HL-60 (cell line): Measurements from ENCODE around the gene EMILIN1.

Experiments
- DNase-seq, 2 experiments: peaks; one replicate each; pipeline ENCODE4 v3.0.0-alpha.2; 2010 to 2020; ENCODE audit warnings: low read depth in 1 of 2, low spot score in 1 of 2
- H3K27ac ChIP-seq: fragments of 250-450 bp; sonication (Bioruptor Pico); replicated peaks from 2 replicates; pipeline ENCODE4 v1.5.1; 2020; ENCODE audit warnings: mild to moderate bottlenecking, moderate library complexity
- H3K27me3 ChIP-seq: fragments of 250-450 bp; sonication (Bioruptor Pico); 2 replicates; pipeline ENCODE4 v1.5.1; 2021; ENCODE audit warnings: mild to moderate bottlenecking, moderate library complexity; ENCODE audit not compliant: insufficient read depth, poor library complexity, severe bottlenecking
- H3K4me3 ChIP-seq: replicated peaks from 2 replicates; pipeline ENCODE4 v1.5.1; 2011; ENCODE audit warnings: mild to moderate bottlenecking, control low read depth, low read length; ENCODE audit not compliant: insufficient read depth
- GABPA ChIP-seq: IDR thresholded peaks from 2 replicates; pipeline ENCODE4 v1.6.1; 2012; ENCODE audit warnings: low read depth
- POLR2AphosphoS5 ChIP-seq: IDR thresholded peaks from 2 replicates; pipeline ENCODE4 v1.6.1; 2012; ENCODE audit warnings: low read depth
- SPI1 ChIP-seq: IDR thresholded peaks from 2 replicates; pipeline ENCODE4 v1.6.1; 2012; ENCODE audit warnings: low read depth, mild to moderate bottlenecking, borderline replicate concordance
- TF ChIP-seq, protein P1 (sequence below): IDR thresholded peaks from one replicate; pipeline ENCODE4 v1.5.1; 2011; ENCODE audit warnings: low read length, control low read depth, inconsistent platforms; ENCODE audit not compliant: insufficient read depth
- TF ChIP-seq, protein P2 (sequence below): IDR thresholded peaks from 2 replicates; pipeline ENCODE4 v1.6.1; 2012; ENCODE audit warnings: low read depth; ENCODE audit not compliant: insufficient replicate concordance

Gene EMILIN1

DNA sequence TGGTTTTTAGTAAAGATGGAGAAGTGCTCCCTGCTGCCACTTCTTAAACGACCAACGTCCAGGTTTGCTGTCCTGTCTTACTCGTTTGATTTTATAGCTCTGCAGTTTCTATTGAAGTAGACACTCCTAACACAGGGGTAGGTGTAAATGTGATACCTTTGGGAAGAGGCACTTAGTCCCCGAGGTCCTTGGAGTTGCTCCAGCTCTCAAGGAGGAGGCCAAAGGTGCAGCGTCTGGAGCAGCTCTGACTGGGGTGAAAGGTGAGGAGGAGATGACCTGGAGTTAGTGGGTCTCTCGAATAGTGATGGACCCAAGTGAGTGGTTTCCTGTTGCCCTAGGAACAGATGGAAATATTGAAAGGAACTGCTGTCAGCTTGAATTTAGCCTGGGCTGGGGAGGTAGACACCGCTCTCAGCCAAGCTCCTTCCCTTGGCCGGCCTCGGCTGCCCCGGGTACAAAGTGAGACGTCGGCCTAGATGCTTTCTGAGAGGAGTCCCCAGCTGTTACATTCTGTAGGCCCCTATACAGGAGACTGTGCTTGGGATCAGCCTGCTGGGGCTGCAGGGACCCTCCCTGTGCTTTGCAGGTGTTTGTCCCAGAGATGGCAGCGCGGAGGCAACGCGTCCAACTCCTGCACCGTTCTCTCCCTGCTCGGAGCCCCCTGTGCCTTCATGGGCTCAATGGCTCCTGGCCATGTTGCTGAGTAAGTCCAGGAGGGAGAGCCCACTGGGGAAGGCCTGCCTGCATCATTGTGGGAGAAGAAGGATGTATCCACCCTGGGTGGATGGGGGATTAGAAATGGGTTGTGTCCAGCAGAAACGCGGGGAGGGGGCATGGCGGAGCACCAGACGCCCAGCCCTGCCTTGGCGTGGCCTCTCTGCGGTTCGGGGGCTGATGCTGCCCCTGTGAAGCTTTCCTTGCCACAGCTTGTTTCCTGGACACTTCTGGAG lies 13.6 kb downstream of the EMILIN1 start:
- DNase-seq, result no peak
- TF ChIP-seq, protein P1, sequence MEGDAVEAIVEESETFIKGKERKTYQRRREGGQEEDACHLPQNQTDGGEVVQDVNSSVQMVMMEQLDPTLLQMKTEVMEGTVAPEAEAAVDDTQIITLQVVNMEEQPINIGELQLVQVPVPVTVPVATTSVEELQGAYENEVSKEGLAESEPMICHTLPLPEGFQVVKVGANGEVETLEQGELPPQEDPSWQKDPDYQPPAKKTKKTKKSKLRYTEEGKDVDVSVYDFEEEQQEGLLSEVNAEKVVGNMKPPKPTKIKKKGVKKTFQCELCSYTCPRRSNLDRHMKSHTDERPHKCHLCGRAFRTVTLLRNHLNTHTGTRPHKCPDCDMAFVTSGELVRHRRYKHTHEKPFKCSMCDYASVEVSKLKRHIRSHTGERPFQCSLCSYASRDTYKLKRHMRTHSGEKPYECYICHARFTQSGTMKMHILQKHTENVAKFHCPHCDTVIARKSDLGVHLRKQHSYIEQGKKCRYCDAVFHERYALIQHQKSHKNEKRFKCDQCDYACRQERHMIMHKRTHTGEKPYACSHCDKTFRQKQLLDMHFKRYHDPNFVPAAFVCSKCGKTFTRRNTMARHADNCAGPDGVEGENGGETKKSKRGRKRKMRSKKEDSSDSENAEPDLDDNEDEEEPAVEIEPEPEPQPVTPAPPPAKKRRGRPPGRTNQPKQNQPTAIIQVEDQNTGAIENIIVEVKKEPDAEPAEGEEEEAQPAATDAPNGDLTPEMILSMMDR, result no peak
- TF ChIP-seq, protein P2, sequence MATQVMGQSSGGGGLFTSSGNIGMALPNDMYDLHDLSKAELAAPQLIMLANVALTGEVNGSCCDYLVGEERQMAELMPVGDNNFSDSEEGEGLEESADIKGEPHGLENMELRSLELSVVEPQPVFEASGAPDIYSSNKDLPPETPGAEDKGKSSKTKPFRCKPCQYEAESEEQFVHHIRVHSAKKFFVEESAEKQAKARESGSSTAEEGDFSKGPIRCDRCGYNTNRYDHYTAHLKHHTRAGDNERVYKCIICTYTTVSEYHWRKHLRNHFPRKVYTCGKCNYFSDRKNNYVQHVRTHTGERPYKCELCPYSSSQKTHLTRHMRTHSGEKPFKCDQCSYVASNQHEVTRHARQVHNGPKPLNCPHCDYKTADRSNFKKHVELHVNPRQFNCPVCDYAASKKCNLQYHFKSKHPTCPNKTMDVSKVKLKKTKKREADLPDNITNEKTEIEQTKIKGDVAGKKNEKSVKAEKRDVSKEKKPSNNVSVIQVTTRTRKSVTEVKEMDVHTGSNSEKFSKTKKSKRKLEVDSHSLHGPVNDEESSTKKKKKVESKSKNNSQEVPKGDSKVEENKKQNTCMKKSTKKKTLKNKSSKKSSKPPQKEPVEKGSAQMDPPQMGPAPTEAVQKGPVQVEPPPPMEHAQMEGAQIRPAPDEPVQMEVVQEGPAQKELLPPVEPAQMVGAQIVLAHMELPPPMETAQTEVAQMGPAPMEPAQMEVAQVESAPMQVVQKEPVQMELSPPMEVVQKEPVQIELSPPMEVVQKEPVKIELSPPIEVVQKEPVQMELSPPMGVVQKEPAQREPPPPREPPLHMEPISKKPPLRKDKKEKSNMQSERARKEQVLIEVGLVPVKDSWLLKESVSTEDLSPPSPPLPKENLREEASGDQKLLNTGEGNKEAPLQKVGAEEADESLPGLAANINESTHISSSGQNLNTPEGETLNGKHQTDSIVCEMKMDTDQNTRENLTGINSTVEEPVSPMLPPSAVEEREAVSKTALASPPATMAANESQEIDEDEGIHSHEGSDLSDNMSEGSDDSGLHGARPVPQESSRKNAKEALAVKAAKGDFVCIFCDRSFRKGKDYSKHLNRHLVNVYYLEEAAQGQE, result no peak
- TF ChIP-seq POLR2AphosphoS5, result no peak
- TF ChIP-seq GABPA, result no peak
- TF ChIP-seq SPI1, result no peak
- Histone ChIP-seq H3K4me3 (no peak overlapping the region), H3K27me3 (no peaks in the 10 kb centered on the region), H3K27ac (no peak overlapping the region)

DNA sequence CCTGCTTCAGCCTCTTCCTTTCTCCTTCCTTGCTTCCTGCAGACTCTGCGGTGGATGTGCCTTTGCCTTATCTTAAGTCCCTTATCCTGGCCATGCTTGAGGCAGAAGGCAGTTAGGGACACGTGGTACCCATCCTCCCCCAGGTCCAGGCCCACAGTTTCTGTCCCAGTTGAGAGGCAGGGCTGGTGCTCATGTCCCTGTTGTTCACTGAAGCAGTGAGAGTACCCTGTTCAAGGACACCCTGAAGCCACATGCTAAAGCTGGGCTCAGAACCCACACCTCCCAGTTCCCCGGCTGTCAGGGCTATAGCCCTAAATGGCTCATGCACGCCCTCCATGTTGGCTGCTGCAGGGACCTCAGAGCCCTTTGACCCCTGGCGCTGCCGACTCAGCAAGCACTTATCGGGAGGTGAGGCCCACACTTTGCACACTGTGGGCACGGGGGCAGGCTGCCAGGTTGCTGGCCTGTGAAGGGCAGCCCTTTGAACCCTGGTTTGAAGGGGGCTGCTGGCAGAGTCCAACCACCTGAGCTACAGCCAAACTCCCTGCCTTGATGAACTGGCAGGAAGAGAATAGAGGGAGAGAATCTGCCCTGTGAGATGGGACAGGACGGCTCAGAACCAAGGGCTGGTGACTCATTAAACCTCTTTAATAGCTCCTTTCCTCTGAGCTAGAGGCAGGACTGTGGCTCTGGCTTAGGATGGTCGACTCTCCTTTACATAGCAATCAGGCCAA lies 14.4 kb downstream of the EMILIN1 start:
- Histone ChIP-seq H3K4me3 (no peak overlapping the region), H3K27ac (no peak overlapping the region), H3K27me3 (no peaks in the 10 kb centered on the region)
- no peak for DNase-seq
- TF ChIP-seq, protein P2, result no peak
- no peak for TF ChIP-seq POLR2AphosphoS5
- TF ChIP-seq SPI1, result no peak
- TF ChIP-seq, protein P1, result no peak
- no peak for TF ChIP-seq GABPA

DNA sequence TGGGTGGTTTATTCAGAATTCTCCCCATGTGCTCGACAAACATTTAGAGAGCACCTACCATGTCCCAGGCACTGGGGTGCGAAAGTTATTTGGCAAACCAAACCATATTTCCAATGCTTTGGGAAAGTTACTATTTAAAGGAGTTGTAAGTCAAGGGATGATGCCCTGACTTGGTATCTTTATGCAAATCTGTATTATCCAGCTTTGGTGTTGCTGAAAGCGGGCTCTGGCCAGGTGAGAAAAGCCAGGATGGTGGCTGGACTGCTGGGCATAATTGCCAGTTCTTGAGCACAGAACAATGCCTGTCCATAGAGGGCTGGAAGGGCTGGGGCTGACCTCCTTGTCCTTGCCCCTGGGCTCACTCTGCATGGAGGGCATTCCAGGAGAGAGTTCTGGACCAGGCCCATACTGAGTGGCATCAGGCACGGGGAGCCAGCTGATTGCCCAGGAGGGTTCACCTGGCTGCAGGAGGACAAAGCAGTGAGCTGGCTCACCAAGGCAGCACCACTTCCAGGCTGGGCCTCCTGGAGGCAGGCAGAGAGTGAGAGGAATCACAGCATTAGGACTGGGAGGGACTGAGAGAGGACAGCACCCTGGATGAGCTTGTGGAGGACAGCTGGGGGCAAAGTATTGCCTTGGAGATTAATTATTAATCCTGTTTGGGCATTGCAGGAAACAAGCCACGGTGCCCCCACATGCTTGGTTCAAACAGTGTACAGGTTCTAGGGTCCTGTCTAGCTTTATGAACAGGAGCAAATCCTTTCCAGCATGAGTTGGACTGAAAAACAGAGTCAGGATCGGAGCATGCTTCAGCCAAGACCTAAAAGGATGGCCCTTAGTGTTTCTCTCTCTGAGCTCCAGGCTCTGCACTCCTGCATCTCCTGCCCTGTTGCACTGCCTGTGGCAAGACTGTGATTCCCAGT lies 15.3 kb downstream of the EMILIN1 start:
- Histone ChIP-seq H3K4me3 (no peak overlapping the region), H3K27ac (no peak overlapping the region), H3K27me3 (no peaks in the 10 kb centered on the region)
- no peak for DNase-seq
- TF ChIP-seq SPI1, result no peak
- TF ChIP-seq, protein P1, result no peak
- TF ChIP-seq POLR2AphosphoS5, result no peak
- TF ChIP-seq GABPA, result no peak
- TF ChIP-seq, protein P2, result no peak
